Activated T-helper 2 cell treated with anti-CD3 and anti-CD28 coated beads, Interferon-gamma antibody, Interleukin-2, Interleukin-4, amounts not matched to agents 10 μg/mL and 5 μg/mL and 100 μg/mL, durations not matched to agents 14 hours and 24 hours and 36 hours (primary cell): ENCODE results near the gene KLF16. TPM values are rescaled to one million over a fixed set of nuclear protein-coding genes. Genes with fewer than 3 reads are reported as not detected.

Source experiments
- DNase-seq: peaks from one replicate; pipeline ENCODE4 v3.0.0; 2021; ENCODE audit warnings: low spot score
- H3K27ac Mint-ChIP-seq: one replicate; pipeline ENCODE4 v1.8.0; 2021; ENCODE audit warnings: mixed read lengths
- H3K27me3 Mint-ChIP-seq: one replicate; pipeline ENCODE4 v1.8.0; 2021; ENCODE audit warnings: low read depth, mixed read lengths
- H3K36me3 Mint-ChIP-seq: one replicate; pipeline ENCODE4 v1.8.0; 2021; ENCODE audit warnings: low read depth, mixed read lengths
- H3K4me1 Mint-ChIP-seq: one replicate; pipeline ENCODE4 v1.8.0; 2021; ENCODE audit warnings: low read depth, mixed read lengths
- H3K4me3 Mint-ChIP-seq: one replicate; pipeline ENCODE4 v1.8.0; 2021; ENCODE audit warnings: low read depth, mild to moderate bottlenecking, moderate library complexity, mixed read lengths
- H3K9me3 Mint-ChIP-seq: one replicate; pipeline ENCODE4 v1.8.0; 2021; ENCODE audit warnings: mixed read lengths
- intact Hi-C: fragments of 100-400 bp; cut with micrococcal nuclease; formaldehyde crosslinking; loops from one replicate; pipeline ENCODE4 v1.15.1; 2023
- total RNA-seq: library from RNA; stranded (reverse); gene quantifications from 2 replicates; pipeline ENCODE4 v1.2.3, GENCODE V29; 2022

The KLF16 gene
- total RNA-seq, 1 donor from 2014 or later, result 32.1 TPM

DNA sequence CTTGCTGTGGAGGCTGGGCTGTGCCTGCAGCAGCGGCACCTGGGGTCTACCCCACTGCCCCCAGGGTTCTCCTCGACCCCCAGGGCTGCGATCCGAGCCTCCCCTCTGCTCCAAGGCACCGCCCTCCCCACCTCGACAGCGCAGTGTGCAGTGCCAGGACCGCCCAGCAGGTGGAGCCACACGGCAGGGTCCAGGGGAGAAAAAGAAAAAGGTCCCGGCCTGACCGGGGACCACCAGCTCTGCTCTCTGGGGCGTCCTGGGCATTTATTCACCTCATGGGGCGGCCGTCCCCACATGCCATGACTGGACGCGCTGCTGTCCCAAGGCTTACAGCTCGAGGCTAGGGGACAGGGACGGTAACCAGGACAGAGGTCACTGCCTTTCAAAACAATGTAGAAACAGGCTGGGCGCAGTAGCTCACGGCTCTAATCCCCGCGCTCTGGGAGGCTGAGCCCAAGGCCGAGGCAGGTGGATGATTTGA is 25.7 kb downstream of the KLF16 start:
- intact Hi-C loops, result no loop called here
- Mint-ChIP-seq H3K36me3 (peaks cover 2% of the 10 kb centered on the region), H3K27me3 (no peaks in the 10 kb centered on the region), H3K27ac (no peak overlapping the region), H3K9me3 (no peaks in the 10 kb centered on the region), H3K4me3 (no peak overlapping the region), H3K4me1 (peaks cover 4% of the 10 kb centered on the region)
- DNase-seq, result peak; percentile 43

DNA sequence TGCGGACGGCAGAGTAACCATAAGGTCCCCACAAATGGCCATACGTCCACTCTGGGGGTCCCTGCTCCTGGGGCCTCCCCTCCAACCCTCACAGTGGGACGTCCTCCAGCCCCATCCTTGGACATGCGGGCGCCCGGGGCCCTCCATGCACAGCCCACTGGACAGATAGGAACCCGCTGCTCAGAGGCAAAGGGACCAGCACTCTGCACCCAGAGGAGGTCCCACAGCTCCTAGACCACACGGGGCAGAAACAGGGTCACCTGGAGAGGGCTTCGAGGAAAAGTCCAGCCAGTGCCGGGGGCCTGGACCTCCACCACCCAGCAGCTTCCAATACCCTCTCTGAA is 26.2 kb downstream of the KLF16 start:
- Mint-ChIP-seq H3K9me3 (no peaks in the 10 kb centered on the region), H3K4me1 (peaks cover 4% of the 10 kb centered on the region), H3K36me3 (peaks cover 2% of the 10 kb centered on the region), H3K27ac (no peak overlapping the region), H3K27me3 (no peaks in the 10 kb centered on the region), H3K4me3 (no peak overlapping the region)
- no peak for DNase-seq
- intact Hi-C loops, result no loop called here

DNA sequence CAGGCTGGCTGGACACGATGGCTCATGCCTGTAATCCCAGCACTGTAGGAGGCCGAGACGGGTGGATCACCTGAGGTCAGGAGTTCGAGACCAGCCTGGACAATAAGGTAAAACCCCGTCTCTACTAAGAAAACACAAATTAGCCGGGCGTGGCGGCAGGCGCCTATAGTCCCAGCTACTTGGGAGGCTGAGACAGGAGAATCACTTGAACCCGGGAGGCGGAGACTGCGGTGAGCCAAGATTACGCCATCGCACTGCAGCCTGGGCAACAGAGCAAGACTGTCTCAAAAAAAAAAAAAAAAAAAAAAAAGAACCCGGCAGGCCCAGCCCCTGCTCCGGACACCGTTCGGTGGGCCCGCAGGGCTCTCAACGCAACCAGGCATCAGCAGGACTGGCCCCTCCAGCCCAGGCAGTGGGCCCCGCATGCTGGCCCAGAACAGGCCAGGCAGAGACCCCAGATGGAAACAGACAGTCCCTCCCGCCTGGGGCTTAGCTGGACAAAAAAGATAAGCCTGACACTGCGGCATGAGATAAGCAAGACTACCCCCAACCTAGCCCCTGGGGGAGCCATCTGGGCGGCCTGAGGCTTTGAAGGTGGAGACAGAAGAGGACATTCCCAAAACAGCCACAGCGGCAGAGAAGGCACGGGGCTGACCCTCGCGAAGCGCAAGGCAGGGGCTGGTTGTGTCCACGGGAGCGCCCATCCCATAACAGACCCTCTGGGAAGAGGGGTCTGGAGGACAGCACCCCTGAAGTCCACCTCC is 26.7 kb downstream of the KLF16 start:
- intact Hi-C loops, result no loop called here
- Mint-ChIP-seq H3K36me3 (peaks cover 2% of the 10 kb centered on the region), H3K4me1 (peaks cover 4% of the 10 kb centered on the region), H3K4me3 (no peak overlapping the region), H3K27ac (no peak overlapping the region), H3K27me3 (no peaks in the 10 kb centered on the region), H3K9me3 (no peaks in the 10 kb centered on the region)
- no peak for DNase-seq

DNA sequence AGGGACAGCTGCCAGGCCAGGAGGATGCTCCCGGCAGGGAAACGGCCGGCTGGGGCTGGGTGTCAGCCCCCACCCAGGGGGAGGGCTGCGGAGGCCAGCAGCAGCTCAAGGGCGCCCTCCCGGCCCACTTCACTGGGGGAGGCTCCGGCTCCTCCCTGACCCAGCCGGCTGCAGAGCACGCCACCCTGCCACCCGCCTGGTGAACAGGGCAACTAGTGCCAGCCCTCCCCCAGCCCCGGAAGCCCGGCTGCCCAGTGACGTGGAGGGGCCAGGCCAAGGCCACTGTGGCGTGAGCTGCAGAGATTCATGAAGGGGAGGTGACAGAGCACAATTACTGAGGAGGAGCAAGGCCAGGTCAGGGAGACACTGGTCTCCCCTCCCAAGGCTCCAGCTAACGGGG is 29.8 kb downstream of the KLF16 start:
- Mint-ChIP-seq H3K9me3 (no peaks in the 10 kb centered on the region), H3K27me3 (no peaks in the 10 kb centered on the region), H3K27ac (no peak overlapping the region), H3K4me3 (no peak overlapping the region), H3K4me1 (no peaks in the 10 kb centered on the region), H3K36me3 (no peaks in the 10 kb centered on the region)
- intact Hi-C loops, result no loop called here
- DNase-seq, result no peak

DNA sequence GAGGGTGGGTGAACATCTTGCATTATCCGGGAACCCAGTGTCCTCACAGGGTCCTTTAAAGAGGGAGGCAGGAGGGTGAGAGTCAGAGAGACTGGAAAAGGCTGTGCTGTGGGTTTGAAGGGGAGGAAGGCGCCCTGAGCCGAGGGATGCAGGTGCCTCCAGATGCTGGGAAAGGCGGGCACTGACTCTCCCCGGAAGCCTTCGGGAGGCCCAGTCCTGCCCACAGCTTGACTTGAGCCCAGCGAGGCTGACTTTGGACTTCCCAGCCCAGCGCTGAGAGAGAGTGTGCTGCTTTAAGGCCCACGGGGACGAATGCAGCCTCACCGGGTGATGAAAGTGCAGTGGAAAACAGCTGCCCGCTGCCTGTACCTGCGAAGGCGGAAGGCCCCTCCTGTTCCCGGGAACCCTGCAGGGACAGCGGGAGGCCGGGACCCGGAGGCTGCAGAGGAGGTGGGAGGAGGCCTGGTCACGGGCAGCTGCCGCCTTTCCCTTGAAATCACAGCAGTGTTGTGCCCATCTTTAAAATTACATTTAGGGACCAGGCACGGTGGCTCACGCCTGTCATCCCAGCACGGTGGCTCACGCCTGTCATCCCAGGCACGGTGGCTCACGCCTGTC is 31.2 kb downstream of the KLF16 start:
- Mint-ChIP-seq H3K36me3 (no peaks in the 10 kb centered on the region), H3K9me3 (no peaks in the 10 kb centered on the region), H3K27ac (no peak overlapping the region), H3K4me1 (no peaks in the 10 kb centered on the region), H3K27me3 (no peaks in the 10 kb centered on the region), H3K4me3 (no peak overlapping the region)
- DNase-seq, result no peak
- intact Hi-C loops, result no loop called here

DNA sequence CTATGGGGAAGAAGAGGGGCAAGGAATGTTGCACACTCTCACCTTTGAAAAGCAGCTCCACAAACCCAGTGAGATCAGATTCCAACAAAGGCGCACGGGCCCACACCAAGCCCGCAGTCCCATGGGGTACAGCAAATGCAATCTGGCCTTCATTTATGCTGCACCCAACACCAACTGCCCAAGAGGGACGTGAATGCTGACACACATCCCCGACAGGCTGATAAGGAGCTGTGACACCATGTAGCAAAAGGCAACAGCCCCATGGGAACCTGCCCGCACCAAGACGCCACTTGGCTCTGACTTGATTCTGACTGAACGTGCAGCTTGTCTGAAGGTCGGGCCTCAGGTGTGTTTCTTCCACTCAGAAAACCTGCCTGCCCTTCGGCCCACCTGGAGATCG is 32.4 kb downstream of the KLF16 start:
- no peak for DNase-seq
- peaks cover 2% of the 10 kb centered on the region for H3K36me3 Mint-ChIP-seq
- no peak overlapping the region for H3K4me3 Mint-ChIP-seq
- no peak overlapping the region for H3K27ac Mint-ChIP-seq
- no peaks in the 10 kb centered on the region for H3K4me1 Mint-ChIP-seq
- no peaks in the 10 kb centered on the region for H3K27me3 Mint-ChIP-seq
- H3K9me3 Mint-ChIP-seq, result no peaks in the 10 kb centered on the region
- intact Hi-C loops, result no loop called here

DNA sequence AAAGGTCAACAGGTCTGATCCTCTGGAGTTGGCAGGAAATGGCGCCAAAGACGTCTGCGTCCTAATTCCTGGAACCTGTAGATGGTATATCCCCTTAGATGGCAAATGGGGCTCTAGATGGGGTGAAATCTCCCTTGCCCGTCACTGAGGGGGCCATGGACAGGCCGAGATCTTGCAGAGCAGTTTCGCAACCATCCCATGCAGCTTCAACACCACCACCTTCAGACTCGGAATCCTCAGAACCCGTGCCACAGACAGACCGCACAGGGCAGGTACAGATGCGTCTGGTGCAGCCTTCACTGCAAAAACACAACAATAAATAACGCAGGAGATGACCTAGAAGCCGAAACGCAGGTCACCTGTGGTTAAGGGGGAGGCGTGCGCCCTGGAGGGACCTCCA is 32.8 kb downstream of the KLF16 start:
- intact Hi-C loops, result no loop called here
- no peaks in the 10 kb centered on the region for H3K9me3 Mint-ChIP-seq
- H3K4me3 Mint-ChIP-seq, result no peak overlapping the region
- H3K27me3 Mint-ChIP-seq, result no peaks in the 10 kb centered on the region
- no peaks in the 10 kb centered on the region for H3K4me1 Mint-ChIP-seq
- no peak for DNase-seq
- no peak overlapping the region for H3K27ac Mint-ChIP-seq
- H3K36me3 Mint-ChIP-seq, result peaks cover 5% of the 10 kb centered on the region

DNA sequence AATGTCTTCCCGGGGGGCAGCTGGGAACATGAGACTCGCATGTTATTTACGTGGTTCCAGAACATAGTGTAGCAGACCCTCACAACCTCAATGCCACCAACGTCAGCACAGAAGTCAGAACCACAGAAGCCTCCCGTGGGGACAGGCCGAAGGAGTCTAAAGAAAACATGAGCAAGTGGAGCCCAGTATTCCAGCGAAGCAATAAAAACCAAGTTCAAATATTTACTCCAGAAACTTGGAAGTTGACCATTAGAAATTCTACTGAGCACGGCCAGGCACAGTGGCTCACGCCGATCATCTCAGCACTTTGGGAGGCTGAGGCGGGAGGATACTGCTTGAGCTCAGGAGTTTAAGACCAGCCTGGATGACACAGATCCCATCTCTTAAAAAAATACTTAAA is 33.4 kb downstream of the KLF16 start:
- Mint-ChIP-seq H3K4me3 (no peak overlapping the region), H3K27me3 (no peaks in the 10 kb centered on the region), H3K27ac (no peak overlapping the region), H3K4me1 (no peaks in the 10 kb centered on the region), H3K9me3 (no peaks in the 10 kb centered on the region), H3K36me3 (peaks cover 5% of the 10 kb centered on the region)
- DNase-seq, result no peak
- intact Hi-C loops, result no loop called here

DNA sequence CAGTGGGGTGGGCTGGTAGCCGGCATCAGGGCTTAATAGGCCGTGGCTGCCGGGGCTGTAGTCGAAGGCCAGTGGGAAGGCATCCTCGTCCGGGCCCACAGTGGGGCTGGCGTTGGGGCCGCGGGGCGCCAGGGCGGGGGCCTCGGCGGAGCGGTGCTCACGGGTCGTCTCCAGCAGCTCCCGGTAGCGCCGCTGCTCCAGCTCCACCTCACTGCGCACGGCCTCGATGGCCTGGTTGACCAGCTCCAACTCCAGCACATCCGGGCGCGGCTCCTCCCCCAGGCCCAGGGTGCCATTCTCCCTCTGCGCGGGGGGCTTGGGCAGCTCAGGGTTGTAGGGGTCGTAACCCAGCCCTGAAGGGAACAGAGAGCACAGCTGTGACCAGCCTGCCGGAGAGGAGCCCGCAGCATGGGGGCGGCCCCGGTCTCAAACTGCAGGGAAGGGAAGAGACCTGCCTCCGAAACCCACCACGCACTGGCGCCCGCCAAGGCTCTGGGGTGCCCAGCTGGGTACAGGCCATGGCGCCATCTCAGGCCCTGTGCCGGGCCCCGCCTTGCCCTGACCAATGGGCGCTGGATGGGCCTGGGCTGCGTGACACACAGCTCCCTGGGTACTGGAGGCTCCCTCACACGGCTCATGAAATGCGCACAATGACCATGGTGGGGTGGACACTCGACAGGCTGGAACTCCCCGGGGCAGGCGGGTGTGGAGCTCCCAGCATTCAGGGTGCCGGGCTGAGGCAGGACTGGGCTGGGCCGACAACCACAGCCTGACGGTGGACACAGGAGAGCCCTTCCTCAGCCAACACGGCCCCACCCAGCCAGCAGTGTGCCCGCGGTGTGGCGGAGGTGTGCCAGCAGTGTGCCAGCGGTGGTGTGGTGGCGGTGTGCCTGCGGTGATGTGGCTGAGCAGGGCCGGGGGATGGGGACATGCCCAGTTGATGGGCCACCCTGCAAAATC is 34.8 kb downstream of the KLF16 start:
- Mint-ChIP-seq H3K4me1 (no peaks in the 10 kb centered on the region), H3K9me3 (no peaks in the 10 kb centered on the region), H3K36me3 (peaks cover 12% of the 10 kb centered on the region), H3K27ac (no peak overlapping the region), H3K27me3 (no peaks in the 10 kb centered on the region), H3K4me3 (no peak overlapping the region)
- no peak for DNase-seq
- intact Hi-C loops, result no loop called here

DNA sequence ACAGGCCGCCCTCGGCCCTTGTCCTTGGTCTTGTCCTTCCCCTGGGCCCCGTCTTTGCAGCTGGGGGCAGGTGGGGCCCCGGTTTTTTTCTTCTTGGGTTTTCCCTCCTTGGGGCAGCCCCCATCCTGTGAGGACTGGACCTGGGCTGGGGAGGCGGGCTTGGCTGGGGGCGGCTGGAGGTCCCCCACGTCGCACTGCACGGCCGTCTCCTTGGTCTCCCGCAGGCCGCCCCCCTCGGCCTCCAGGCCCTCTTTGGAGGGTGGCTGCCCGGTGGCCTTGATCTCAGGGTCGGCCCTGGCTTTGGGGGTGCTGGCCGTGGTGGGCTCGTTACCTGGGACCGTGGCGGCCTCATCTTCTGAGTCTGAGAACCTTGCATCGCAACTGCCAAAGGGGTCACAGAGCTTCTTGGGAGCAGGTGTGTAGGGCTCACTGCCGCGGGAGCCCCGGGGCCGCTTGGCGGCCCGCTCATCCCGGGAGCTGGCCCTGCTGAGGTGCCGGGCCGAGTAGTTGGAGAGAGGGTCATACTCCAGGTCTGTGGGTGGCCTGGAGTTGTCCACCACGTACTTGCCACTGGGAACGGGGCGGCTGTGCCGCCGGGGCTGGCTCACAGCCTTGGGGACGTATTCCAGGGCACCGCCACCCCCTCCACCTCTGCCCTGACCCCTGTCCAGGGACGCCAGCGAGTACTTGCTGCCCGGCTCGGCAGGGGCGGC is 35.7 kb downstream of the KLF16 start:
- DNase-seq, result no peak
- peaks cover 15% of the 10 kb centered on the region for H3K36me3 Mint-ChIP-seq
- intact Hi-C loops, result no loop called here

DNA sequence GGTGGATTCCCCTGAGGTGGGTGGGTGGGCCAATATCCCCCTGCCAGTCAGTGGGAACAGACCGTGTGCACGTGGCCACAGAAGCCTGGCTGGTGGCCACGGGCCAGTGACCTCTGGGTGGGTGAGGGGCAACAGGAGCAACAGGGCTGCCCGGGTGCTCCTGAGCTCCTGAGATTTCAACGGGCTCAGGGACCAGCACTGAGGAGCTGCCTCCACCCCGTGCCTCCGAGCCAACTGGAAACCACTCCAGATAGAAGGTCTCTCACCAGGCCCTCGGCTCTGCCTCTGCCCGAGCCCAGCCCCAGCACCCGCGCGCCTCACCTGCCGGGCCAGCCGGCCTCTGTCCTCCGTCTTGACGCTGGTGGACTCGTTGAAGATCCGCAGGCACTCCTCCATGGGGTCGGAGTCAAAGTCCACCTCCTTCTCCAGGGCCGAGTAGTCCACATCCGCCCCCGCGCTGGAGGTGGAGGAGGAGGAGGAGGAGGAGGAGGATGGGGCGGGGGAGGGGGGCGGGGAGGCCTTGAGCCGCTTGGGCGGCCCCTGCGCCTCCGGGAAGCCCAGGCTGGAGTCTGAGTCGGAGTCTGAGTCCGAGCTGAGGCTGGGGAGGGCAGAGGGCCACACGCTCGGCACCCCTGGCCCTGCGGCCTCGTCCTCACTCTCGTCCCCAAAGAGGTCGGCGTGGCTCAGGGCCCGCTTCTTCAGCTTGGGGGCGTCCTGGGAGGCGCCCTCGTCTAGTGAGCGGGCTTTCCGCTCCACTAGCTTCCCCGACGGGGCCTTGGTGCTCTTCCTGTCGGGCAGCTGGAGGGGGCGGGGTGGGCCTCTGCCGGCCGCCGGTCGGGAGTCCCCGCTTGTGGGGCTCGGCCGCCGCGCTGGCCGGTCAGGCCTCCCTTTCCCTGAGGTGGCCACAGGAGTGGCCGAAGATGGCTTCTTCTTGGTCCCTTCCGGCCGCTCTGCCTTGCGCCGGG is 36.5 kb downstream of the KLF16 start:
- Mint-ChIP-seq H3K4me1 (no peaks in the 10 kb centered on the region), H3K27me3 (no peaks in the 10 kb centered on the region), H3K4me3 (no peak overlapping the region), H3K27ac (no peak overlapping the region), H3K36me3 (peaks cover 22% of the 10 kb centered on the region), H3K9me3 (no peaks in the 10 kb centered on the region)
- intact Hi-C loops, result no loop called here
- no peak for DNase-seq

More for the DNA sequence above, 35.7 kb downstream of the KLF16 start:
- no peaks in the 10 kb centered on the region for H3K27me3 Mint-ChIP-seq
- no peak overlapping the region for H3K27ac Mint-ChIP-seq
- no peak overlapping the region for H3K4me3 Mint-ChIP-seq
- no peaks in the 10 kb centered on the region for H3K9me3 Mint-ChIP-seq
- no peaks in the 10 kb centered on the region for H3K4me1 Mint-ChIP-seq
